Fibroblast of the aortic adventitia (primary cell): ENCODE results near the gene WDFY3. TPM values are rescaled to one million over a fixed set of nuclear protein-coding genes. Genes with fewer than 3 reads are reported as not detected.
A peak's percentile ranks its signal among the peaks of the same experiment; 100 is the strongest.

Experiments used
- DNase-seq: peaks from one replicate; pipeline ENCODE4 v3.0.0-alpha.2; 2010; ENCODE audit warnings: low read depth
- H3K4me3 ChIP-seq: 2 replicates; pipeline ENCODE4 v1.5.1; 2011; ENCODE audit warnings: low read depth, mild to moderate bottlenecking, control low read depth, low read length, moderate library complexity
- CTCF ChIP-seq: IDR thresholded peaks from 2 replicates; pipeline ENCODE4 v1.5.1; 2011; ENCODE audit warnings: mild to moderate bottlenecking, low read length, control low read depth, inconsistent platforms; ENCODE audit not compliant: insufficient read depth
- total RNA-seq: library from RNA; depleted of rRNA; stranded (reverse); fragments of >200 nt; gene quantifications from 2 replicates; pipeline ENCODE4 v1.2.3, GENCODE V29; 2012; ENCODE audit warnings: low replicate concordance

WDFY3 gene
- total RNA-seq, 1 donor: 86.9 TPM

GRCh38 chr4:84699001-84699671 is 267.4 kb downstream of the WDFY3 start:
- no peak for DNase-seq
- H3K4me3 ChIP-seq: no peak overlapping the region
- no peak for TF ChIP-seq CTCF

- no peak for TF ChIP-seq CTCF
- no peak overlapping the region for H3K4me3 ChIP-seq
- peak; percentile 25 for DNase-seq
These were observed 268.8 kb downstream of the WDFY3 start for GRCh38 chr4:84697615-84698201.

GRCh38 chr4:84697159-84697558 is 269.3 kb downstream of the WDFY3 start:
- no peak for TF ChIP-seq CTCF
- DNase-seq: no peak
- H3K4me3 ChIP-seq: no peak overlapping the region

DNA sequence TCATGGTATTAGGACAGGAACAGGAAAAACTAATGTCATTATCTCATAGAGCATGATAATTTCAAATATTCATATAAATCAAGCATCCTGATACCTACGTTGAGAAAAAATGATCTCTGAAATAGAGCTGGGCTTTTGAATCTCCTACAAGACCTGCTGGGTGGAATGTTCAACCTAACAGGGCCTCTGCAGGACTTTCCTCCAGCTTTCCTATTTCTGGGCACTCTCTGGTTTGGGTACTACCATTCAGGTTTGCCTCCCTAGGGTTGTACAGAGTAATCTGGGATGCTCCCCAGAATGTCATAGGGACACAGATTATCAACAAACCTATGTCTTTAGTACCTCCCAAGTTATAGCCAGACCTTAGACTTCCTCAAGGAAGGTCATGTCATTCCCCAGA is 274.7 kb downstream of the WDFY3 start:
- no peak for TF ChIP-seq CTCF
- no peak for DNase-seq
- no peak overlapping the region for H3K4me3 ChIP-seq

- DNase-seq: peak; percentile 99
- no peak for TF ChIP-seq CTCF
- H3K4me3 ChIP-seq: no peak overlapping the region
These were observed 275.3 kb downstream of the WDFY3 start for GRCh38 chr4:84691170-84691691.

DNA sequence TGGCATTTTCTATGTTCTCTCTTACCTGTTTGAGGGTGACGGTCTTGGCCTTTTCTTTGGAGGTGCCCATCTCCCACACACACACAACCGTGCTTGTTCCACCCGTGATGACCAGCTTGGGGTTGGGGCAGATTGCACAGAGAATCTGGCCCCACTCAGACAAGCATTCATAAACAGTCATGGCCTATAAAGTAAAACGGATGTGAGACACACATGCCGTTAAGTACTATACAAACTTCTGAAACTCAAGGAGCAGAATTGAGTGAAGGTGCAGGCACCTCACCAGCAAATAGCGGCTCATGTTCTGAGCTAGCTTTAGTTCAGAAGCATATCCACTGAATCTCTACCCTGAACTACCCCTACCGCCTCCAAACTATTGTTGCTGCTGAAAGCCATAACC is 276.0 kb downstream of the WDFY3 start:
- H3K4me3 ChIP-seq: no peak overlapping the region
- no peak for DNase-seq
- TF ChIP-seq CTCF: no peak
